DND-41 (cell line): ENCODE data around the gene AHRR.

Source experiments
- EZH2 ChIP-seq: IDR thresholded peaks from 3 replicates; pipeline ENCODE4 v1.6.1; 2012; ENCODE audit warnings: borderline replicate concordance, low read depth, mild to moderate bottlenecking, moderate library complexity, low read length, inconsistent platforms; ENCODE audit not compliant: severe bottlenecking
- TF ChIP-seq, protein P1 (sequence below): IDR thresholded peaks from 2 replicates; pipeline ENCODE4 v1.5.1; 2012; ENCODE audit warnings: borderline replicate concordance, low read length, moderate library complexity, mild to moderate bottlenecking; ENCODE audit not compliant: poor library complexity, severe bottlenecking; ENCODE audit errors: extremely low read depth

DNA sequence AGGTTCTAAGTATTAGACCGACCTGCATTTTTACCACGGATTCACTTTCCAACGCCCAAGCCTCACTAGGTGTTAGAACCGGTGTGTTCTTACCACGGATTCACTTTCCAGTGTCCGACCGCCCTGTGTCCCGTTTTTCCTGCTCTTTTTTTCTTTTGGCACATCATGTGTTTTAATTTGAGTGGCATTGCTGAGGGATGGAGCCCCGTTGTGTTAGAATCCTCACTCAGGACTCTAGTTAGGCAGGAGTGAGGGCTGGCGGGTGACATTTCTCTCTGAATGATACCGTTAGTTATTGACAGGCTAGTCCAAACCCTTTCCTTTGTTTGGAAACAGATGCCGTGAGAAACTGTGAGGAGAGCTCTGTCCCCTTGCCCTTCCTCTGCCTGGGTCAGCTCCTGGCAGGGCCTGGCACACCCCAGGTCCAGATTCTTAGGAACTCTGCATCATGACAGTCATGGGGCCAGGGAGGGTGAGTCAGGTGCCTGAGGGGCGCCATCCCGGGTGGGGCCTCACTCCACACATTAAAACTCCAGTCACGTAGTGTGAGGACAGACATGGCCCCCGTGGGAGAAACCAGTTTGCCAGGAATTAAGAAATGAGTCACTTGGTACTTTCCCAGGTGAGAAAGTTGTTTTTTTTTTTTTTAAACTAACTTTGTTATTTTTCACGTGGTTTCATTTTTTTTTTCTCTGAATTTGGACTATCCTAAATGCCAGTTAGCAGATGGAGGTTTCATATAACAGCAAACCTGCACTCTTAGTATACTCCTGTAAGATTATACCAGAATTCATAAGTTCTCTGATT, 137.2 kb downstream of the AHRR start:
- TF ChIP-seq, protein P1, sequence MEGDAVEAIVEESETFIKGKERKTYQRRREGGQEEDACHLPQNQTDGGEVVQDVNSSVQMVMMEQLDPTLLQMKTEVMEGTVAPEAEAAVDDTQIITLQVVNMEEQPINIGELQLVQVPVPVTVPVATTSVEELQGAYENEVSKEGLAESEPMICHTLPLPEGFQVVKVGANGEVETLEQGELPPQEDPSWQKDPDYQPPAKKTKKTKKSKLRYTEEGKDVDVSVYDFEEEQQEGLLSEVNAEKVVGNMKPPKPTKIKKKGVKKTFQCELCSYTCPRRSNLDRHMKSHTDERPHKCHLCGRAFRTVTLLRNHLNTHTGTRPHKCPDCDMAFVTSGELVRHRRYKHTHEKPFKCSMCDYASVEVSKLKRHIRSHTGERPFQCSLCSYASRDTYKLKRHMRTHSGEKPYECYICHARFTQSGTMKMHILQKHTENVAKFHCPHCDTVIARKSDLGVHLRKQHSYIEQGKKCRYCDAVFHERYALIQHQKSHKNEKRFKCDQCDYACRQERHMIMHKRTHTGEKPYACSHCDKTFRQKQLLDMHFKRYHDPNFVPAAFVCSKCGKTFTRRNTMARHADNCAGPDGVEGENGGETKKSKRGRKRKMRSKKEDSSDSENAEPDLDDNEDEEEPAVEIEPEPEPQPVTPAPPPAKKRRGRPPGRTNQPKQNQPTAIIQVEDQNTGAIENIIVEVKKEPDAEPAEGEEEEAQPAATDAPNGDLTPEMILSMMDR, result no peak
- no peak for TF ChIP-seq EZH2
